HG03521 (cell line): ENCODE measurements around the gene MOGAT1.
A peak's percentile ranks its signal among the peaks of the same experiment; 100 is the strongest.

ENCODE experiments used
- ATAC-seq: cut with Tn5 transposase; IDR thresholded peaks from one replicate; pipeline ENCODE4 v1.9.1; 2021; ENCODE audit warnings: mild to moderate bottlenecking, moderate library complexity; ENCODE audit not compliant: unreplicated experiment

The MOGAT1 gene, protein sequence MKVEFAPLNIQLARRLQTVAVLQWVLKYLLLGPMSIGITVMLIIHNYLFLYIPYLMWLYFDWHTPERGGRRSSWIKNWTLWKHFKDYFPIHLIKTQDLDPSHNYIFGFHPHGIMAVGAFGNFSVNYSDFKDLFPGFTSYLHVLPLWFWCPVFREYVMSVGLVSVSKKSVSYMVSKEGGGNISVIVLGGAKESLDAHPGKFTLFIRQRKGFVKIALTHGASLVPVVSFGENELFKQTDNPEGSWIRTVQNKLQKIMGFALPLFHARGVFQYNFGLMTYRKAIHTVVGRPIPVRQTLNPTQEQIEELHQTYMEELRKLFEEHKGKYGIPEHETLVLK

GRCh38 chr2:222671259-222672067 lies at the start of gene MOGAT1:
MOGAT1 (plus strand) TSS chr2:222671658; CDS start chr2:222671786, 128 bp downstream.
- ATAC-seq, result no peak

DNA sequence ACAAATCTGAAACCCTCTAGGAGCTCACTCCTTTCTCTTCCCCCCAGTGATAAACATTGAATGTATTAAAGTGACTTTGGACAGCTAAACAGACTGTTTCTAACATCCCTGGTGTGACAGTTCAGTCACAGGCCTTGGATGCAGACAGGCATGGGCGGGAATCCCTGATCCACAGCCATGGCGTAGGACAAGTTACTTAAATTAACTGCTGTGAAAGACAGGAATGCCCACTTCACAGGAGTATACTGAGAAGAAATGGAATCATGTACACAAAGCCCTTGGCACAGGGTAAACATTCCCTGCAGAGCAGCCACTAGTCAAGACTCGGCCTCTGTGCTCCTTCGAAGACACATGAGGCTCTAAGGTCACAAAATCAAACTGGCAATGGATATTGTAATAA lies 49.6 kb upstream of the MOGAT1 start:
- ATAC-seq, result no peak

- ATAC-seq, result no peak
Measured at GRCh38 chr2:222622910-222623309, 48.5 kb upstream of the MOGAT1 start.

- no peak for ATAC-seq
Measured at GRCh38 chr2:222623756-222624309, 47.6 kb upstream of the MOGAT1 start.

GRCh38 chr2:222627764-222628163 lies 43.7 kb upstream of the MOGAT1 start:
- ATAC-seq, result no peak

DNA sequence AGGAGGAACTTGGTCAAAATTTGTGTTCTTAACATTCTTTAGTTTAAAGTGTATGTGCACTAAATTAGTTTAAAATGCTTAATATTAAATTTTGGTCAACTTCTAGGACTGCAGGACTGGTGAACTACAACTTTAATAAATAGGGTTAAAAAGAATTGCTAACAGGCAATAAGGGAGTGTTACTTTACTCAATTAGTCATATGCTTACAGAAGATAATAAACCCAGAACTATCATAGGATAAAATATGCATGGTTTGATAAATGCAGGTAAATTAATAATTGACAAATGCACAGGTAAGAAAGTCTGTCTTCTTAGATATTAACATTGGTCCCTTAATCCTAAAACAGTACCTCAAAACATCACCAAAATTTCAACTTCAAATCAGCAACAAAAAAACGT lies 36.2 kb upstream of the MOGAT1 start:
- no peak for ATAC-seq

- no peak for ATAC-seq
Measured at GRCh38 chr2:222637067-222637466, 34.4 kb upstream of the MOGAT1 start.

- ATAC-seq, result no peak
Measured at GRCh38 chr2:222641336-222641735, 30.1 kb upstream of the MOGAT1 start.

DNA sequence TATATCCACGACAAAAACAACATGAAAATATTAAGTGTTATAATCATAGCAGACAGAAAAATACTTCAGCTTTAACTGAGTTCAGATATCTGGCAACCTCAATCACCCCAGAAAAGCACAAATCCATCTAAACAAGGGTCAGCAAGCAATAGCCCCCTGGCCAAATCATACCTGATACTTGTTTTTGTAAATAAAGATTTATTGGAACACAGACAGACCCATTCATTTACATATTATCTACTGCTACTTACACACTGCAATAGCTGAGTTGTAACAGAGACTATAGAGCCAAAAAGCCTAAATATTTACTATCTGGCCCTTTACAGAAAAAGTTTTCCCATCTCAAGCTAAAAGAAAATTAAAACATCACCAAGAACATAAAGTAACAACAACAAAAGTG lies 28.3 kb upstream of the MOGAT1 start:
- no peak for ATAC-seq

DNA sequence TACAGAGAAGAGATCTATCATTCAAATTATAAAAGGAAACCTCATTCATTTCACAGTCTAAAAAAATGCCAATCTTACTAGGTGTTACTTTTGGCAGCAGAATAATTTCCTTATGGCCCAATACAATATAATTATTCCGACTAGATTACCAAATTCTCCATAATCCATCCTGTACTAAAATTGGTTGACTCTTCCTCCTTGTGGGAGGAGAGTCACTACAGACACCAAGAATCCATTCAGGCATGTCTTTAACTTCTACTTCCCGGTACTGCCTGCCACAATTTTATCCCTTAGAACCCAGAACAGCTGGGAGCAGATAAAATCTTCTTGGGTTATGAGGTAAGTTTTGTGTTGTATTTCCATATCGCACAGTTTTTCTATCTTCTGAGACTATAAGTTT lies 25.4 kb upstream of the MOGAT1 start:
- ATAC-seq, result no peak

DNA sequence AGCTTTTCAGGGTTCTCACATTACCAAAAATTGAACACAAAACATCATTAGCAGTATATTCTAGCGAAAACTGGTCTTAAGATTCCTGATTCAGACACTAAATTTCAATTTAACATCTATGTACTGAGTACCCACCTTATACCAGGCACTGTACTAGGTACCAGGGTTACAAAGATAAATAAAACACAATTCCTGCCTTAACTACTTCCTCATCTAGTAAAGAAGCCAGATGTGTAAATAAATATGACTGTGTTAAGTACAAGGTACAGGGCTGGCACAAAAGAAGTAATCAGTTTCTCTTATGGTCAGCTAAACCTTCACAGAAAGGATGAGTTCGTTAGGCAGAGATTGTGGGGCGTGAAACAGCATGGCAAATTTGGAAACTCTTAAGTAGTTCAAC lies 21.7 kb upstream of the MOGAT1 start:
- ATAC-seq, result no peak

GRCh38 chr2:222651718-222652418 lies 19.6 kb upstream of the MOGAT1 start:
- no peak for ATAC-seq

GRCh38 chr2:222652491-222653255 lies 18.8 kb upstream of the MOGAT1 start:
- no peak for ATAC-seq

DNA sequence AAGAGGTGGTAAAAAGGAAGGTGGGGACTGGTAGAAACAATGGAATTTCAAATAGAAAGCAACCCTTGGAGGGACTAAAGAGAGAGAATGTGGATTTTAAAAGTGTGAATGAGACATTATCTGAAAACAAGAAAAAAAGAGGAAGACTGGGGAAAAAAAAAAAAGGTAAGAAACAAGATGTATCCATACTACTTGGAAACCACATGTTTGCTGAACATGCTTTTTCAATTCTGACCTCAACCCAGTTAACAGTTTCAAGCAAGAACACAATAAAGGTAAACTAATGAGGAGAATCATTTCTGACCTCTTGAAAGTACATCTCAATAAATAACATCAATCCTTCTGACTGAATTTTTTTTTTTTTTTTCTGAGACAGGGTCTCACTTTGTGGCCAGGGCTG lies 18.2 kb upstream of the MOGAT1 start:
- no peak for ATAC-seq

- ATAC-seq, result peak; percentile 90
Measured at GRCh38 chr2:222655787-222656525, 15.5 kb upstream of the MOGAT1 start, which contains the start of gene FARSB. FARSB (minus strand) TSS chr2:222656092; CDS start chr2:222656073, 19 bp downstream.

GRCh38 chr2:222656526-222657446 lies 14.7 kb upstream of the MOGAT1 start:
- ATAC-seq, result peak; percentile 23

GRCh38 chr2:222663479-222663878 lies 8.0 kb upstream of the MOGAT1 start:
- ATAC-seq, result no peak

GRCh38 chr2:222668494-222669154 lies 2.8 kb upstream of the MOGAT1 start:
- no peak for ATAC-seq
